Upper lobe of left lung (tissue), 4 donors: ENCODE results near the gene SERTAD2.

Experiments used
- EP300 ChIP-seq, 4 donors: sonication (generic); formaldehyde crosslinking; IDR thresholded peaks; one replicate each; pipeline ENCODE4 v1.5.1; 2017; ENCODE audit warnings: antibody characterized with exemption in 4 of 4, control low read depth in 2 of 4
- POLR2A ChIP-seq, 4 donors: fragments of 450-650 bp; IDR thresholded peaks; one replicate each; pipeline ENCODE4 v1.5.1; 2016 to 2017; ENCODE audit warnings: antibody characterized with exemption in 4 of 4, mild to moderate bottlenecking in 2 of 4
- TF ChIP-seq, protein P1 (sequence below), 6 experiments: fragments of 450-650 bp in 4 of 6; fragments of 200-600 bp in 2 of 6; sonication (generic) in 2 of 6; IDR thresholded peaks; one replicate each; pipeline ENCODE4 v1.5.1; 2016 to 2019; ENCODE audit warnings: antibody characterized with exemption in 6 of 6

DNA sequence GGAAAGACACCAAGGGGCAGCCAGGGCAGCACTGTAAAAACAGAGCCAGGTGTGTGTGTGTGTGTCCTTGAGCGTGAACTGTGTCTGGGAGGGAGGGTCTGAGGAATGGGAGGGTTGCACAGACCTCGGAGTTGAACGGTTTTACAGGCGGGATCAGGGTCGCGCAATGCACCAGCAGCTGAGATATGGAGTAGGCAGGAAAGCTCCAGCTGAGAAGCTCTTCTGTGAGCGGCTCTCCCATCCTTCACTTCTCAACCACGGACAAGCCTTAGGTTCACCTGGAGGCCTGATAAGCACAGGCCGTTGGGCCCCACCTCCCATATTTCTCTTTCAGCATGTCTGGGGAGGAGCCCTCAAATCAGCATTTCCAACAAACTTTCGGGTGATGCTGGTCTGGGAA lies 12.1 kb downstream of the SERTAD2 start:
- TF ChIP-seq, protein P1, sequence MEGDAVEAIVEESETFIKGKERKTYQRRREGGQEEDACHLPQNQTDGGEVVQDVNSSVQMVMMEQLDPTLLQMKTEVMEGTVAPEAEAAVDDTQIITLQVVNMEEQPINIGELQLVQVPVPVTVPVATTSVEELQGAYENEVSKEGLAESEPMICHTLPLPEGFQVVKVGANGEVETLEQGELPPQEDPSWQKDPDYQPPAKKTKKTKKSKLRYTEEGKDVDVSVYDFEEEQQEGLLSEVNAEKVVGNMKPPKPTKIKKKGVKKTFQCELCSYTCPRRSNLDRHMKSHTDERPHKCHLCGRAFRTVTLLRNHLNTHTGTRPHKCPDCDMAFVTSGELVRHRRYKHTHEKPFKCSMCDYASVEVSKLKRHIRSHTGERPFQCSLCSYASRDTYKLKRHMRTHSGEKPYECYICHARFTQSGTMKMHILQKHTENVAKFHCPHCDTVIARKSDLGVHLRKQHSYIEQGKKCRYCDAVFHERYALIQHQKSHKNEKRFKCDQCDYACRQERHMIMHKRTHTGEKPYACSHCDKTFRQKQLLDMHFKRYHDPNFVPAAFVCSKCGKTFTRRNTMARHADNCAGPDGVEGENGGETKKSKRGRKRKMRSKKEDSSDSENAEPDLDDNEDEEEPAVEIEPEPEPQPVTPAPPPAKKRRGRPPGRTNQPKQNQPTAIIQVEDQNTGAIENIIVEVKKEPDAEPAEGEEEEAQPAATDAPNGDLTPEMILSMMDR (IDR thresholded peaks at IDR 0.05), result no peak
- TF ChIP-seq EP300 (IDR thresholded peaks at IDR 0.05), result no peak
- no peak for TF ChIP-seq POLR2A (IDR thresholded peaks at IDR 0.05)
